Measurements from ENCODE around the gene TMEFF2.

TMEFF2 gene

GRCh38 chr2:192194866-192195547, at the start of gene TMEFF2:
TSS of gene TMEFF2 (minus strand) at chr2:192194933. CDS start at chr2:192194524, 409 bp downstream.
- peak within 1 kb of the TSS; percentile 91 for H2AFZ ChIP-seq (ENCODE audit: low read length, unreplicated experiment)
- H3K79me2 ChIP-seq (ENCODE audit: control insufficient read depth, insufficient read depth, low read length, unreplicated experiment) = no peaks in the 10 kb centered on the region
- peak within 1 kb of the TSS; percentile 86 for H3K4me3 ChIP-seq (ENCODE audit: low read depth, low read length)
- H3K27ac ChIP-seq (ENCODE audit: low read depth, low read length) = no peak within 1 kb of the TSS
- H3K36me3 ChIP-seq (ENCODE audit: insufficient read depth, low read length) = no peaks in the 10 kb centered on the region
- H3K4me1 ChIP-seq (ENCODE audit: control insufficient read depth, insufficient read depth, low read length, unreplicated experiment) = no peaks in the 10 kb centered on the region
- peaks cover 48% of the 10 kb centered on the region for H3K27me3 ChIP-seq (ENCODE audit: insufficient read depth, low read length)

- H3K27ac ChIP-seq (ENCODE audit: low read depth, low read length) = no peak overlapping the region
- H3K79me2 ChIP-seq (ENCODE audit: control insufficient read depth, insufficient read depth, low read length, unreplicated experiment) = no peaks in the 10 kb centered on the region
- no peak overlapping the region for H2AFZ ChIP-seq (ENCODE audit: low read length, unreplicated experiment)
- no peak overlapping the region for H3K4me3 ChIP-seq (ENCODE audit: low read depth, low read length)
- no peaks in the 10 kb centered on the region for H3K27me3 ChIP-seq (ENCODE audit: insufficient read depth, low read length)
- H3K4me1 ChIP-seq (ENCODE audit: control insufficient read depth, insufficient read depth, low read length, unreplicated experiment) = no peaks in the 10 kb centered on the region
- no peaks in the 10 kb centered on the region for H3K36me3 ChIP-seq (ENCODE audit: insufficient read depth, low read length)
Measured at GRCh38 chr2:192243488-192243887, 48.8 kb upstream of the TMEFF2 start.

GRCh38 chr2:192236136-192236535, 41.4 kb upstream of the TMEFF2 start:
- no peak overlapping the region for H2AFZ ChIP-seq (ENCODE audit: low read length, unreplicated experiment)
- H3K27me3 ChIP-seq (ENCODE audit: insufficient read depth, low read length) = no peaks in the 10 kb centered on the region
- H3K4me1 ChIP-seq (ENCODE audit: control insufficient read depth, insufficient read depth, low read length, unreplicated experiment) = peaks cover 5% of the 10 kb centered on the region
- H3K27ac ChIP-seq (ENCODE audit: low read depth, low read length) = no peak overlapping the region
- H3K79me2 ChIP-seq (ENCODE audit: control insufficient read depth, insufficient read depth, low read length, unreplicated experiment) = no peaks in the 10 kb centered on the region
- H3K4me3 ChIP-seq (ENCODE audit: low read depth, low read length) = no peak overlapping the region
- H3K36me3 ChIP-seq (ENCODE audit: insufficient read depth, low read length) = no peaks in the 10 kb centered on the region

- no peak overlapping the region for H3K4me3 ChIP-seq (ENCODE audit: low read depth, low read length)
- H3K27me3 ChIP-seq (ENCODE audit: insufficient read depth, low read length) = no peaks in the 10 kb centered on the region
- H3K27ac ChIP-seq (ENCODE audit: low read depth, low read length) = no peak overlapping the region
- no peaks in the 10 kb centered on the region for H3K79me2 ChIP-seq (ENCODE audit: control insufficient read depth, insufficient read depth, low read length, unreplicated experiment)
- no peaks in the 10 kb centered on the region for H3K36me3 ChIP-seq (ENCODE audit: insufficient read depth, low read length)
- H2AFZ ChIP-seq (ENCODE audit: low read length, unreplicated experiment) = no peak overlapping the region
- H3K4me1 ChIP-seq (ENCODE audit: control insufficient read depth, insufficient read depth, low read length, unreplicated experiment) = peaks cover 3% of the 10 kb centered on the region
Measured at GRCh38 chr2:192230889-192231453, 36.2 kb upstream of the TMEFF2 start.

- no peaks in the 10 kb centered on the region for H3K27me3 ChIP-seq (ENCODE audit: insufficient read depth, low read length)
- no peak overlapping the region for H3K27ac ChIP-seq (ENCODE audit: low read depth, low read length)
- no peaks in the 10 kb centered on the region for H3K4me1 ChIP-seq (ENCODE audit: control insufficient read depth, insufficient read depth, low read length, unreplicated experiment)
- H3K36me3 ChIP-seq (ENCODE audit: insufficient read depth, low read length) = no peaks in the 10 kb centered on the region
- H2AFZ ChIP-seq (ENCODE audit: low read length, unreplicated experiment) = no peak overlapping the region
- no peaks in the 10 kb centered on the region for H3K79me2 ChIP-seq (ENCODE audit: control insufficient read depth, insufficient read depth, low read length, unreplicated experiment)
- no peak overlapping the region for H3K4me3 ChIP-seq (ENCODE audit: low read depth, low read length)
Measured at GRCh38 chr2:192228685-192229084, 34.0 kb upstream of the TMEFF2 start.

GRCh38 chr2:192218970-192219369, 24.2 kb upstream of the TMEFF2 start:
- no peak overlapping the region for H2AFZ ChIP-seq (ENCODE audit: low read length, unreplicated experiment)
- no peaks in the 10 kb centered on the region for H3K36me3 ChIP-seq (ENCODE audit: insufficient read depth, low read length)
- no peak overlapping the region for H3K27ac ChIP-seq (ENCODE audit: low read depth, low read length)
- H3K4me3 ChIP-seq (ENCODE audit: low read depth, low read length) = no peak overlapping the region
- no peaks in the 10 kb centered on the region for H3K27me3 ChIP-seq (ENCODE audit: insufficient read depth, low read length)
- H3K79me2 ChIP-seq (ENCODE audit: control insufficient read depth, insufficient read depth, low read length, unreplicated experiment) = no peaks in the 10 kb centered on the region
- no peaks in the 10 kb centered on the region for H3K4me1 ChIP-seq (ENCODE audit: control insufficient read depth, insufficient read depth, low read length, unreplicated experiment)

GRCh38 chr2:192218377-192218776, 23.6 kb upstream of the TMEFF2 start:
- Histone ChIP-seq H3K27me3 (ENCODE audit: insufficient read depth, low read length) (no peaks in the 10 kb centered on the region), H3K4me3 (ENCODE audit: low read depth, low read length) (no peak overlapping the region), H2AFZ (ENCODE audit: low read length, unreplicated experiment) (no peak overlapping the region), H3K27ac (ENCODE audit: low read depth, low read length) (no peak overlapping the region), H3K36me3 (ENCODE audit: insufficient read depth, low read length) (no peaks in the 10 kb centered on the region), H3K79me2 (ENCODE audit: control insufficient read depth, insufficient read depth, low read length, unreplicated experiment) (no peaks in the 10 kb centered on the region), H3K4me1 (ENCODE audit: control insufficient read depth, insufficient read depth, low read length, unreplicated experiment) (no peaks in the 10 kb centered on the region)

- Histone ChIP-seq H3K4me3 (ENCODE audit: low read depth, low read length) (no peak overlapping the region), H3K4me1 (ENCODE audit: control insufficient read depth, insufficient read depth, low read length, unreplicated experiment) (no peaks in the 10 kb centered on the region), H3K27ac (ENCODE audit: low read depth, low read length) (no peak overlapping the region), H3K27me3 (ENCODE audit: insufficient read depth, low read length) (no peaks in the 10 kb centered on the region), H3K36me3 (ENCODE audit: insufficient read depth, low read length) (no peaks in the 10 kb centered on the region), H2AFZ (ENCODE audit: low read length, unreplicated experiment) (no peak overlapping the region), H3K79me2 (ENCODE audit: control insufficient read depth, insufficient read depth, low read length, unreplicated experiment) (no peaks in the 10 kb centered on the region)
Measured at GRCh38 chr2:192216336-192216735, 21.6 kb upstream of the TMEFF2 start.

GRCh38 chr2:192215096-192215877, 20.6 kb upstream of the TMEFF2 start:
- H3K27me3 ChIP-seq (ENCODE audit: insufficient read depth, low read length) = no peaks in the 10 kb centered on the region
- no peak overlapping the region for H2AFZ ChIP-seq (ENCODE audit: low read length, unreplicated experiment)
- no peaks in the 10 kb centered on the region for H3K79me2 ChIP-seq (ENCODE audit: control insufficient read depth, insufficient read depth, low read length, unreplicated experiment)
- H3K4me1 ChIP-seq (ENCODE audit: control insufficient read depth, insufficient read depth, low read length, unreplicated experiment) = no peaks in the 10 kb centered on the region
- H3K4me3 ChIP-seq (ENCODE audit: low read depth, low read length) = no peak overlapping the region
- H3K36me3 ChIP-seq (ENCODE audit: insufficient read depth, low read length) = no peaks in the 10 kb centered on the region
- H3K27ac ChIP-seq (ENCODE audit: low read depth, low read length) = no peak overlapping the region

- Histone ChIP-seq H2AFZ (ENCODE audit: low read length, unreplicated experiment) (no peak overlapping the region), H3K4me3 (ENCODE audit: low read depth, low read length) (no peak overlapping the region), H3K27me3 (ENCODE audit: insufficient read depth, low read length) (no peaks in the 10 kb centered on the region), H3K27ac (ENCODE audit: low read depth, low read length) (no peak overlapping the region), H3K79me2 (ENCODE audit: control insufficient read depth, insufficient read depth, low read length, unreplicated experiment) (no peaks in the 10 kb centered on the region), H3K36me3 (ENCODE audit: insufficient read depth, low read length) (no peaks in the 10 kb centered on the region), H3K4me1 (ENCODE audit: control insufficient read depth, insufficient read depth, low read length, unreplicated experiment) (no peaks in the 10 kb centered on the region)
Measured at GRCh38 chr2:192208848-192209247, 14.1 kb upstream of the TMEFF2 start.

GRCh38 chr2:192206399-192206798, 11.7 kb upstream of the TMEFF2 start:
- no peaks in the 10 kb centered on the region for H3K79me2 ChIP-seq (ENCODE audit: control insufficient read depth, insufficient read depth, low read length, unreplicated experiment)
- H3K27me3 ChIP-seq (ENCODE audit: insufficient read depth, low read length) = no peaks in the 10 kb centered on the region
- no peaks in the 10 kb centered on the region for H3K4me1 ChIP-seq (ENCODE audit: control insufficient read depth, insufficient read depth, low read length, unreplicated experiment)
- no peak overlapping the region for H2AFZ ChIP-seq (ENCODE audit: low read length, unreplicated experiment)
- H3K4me3 ChIP-seq (ENCODE audit: low read depth, low read length) = no peak overlapping the region
- H3K27ac ChIP-seq (ENCODE audit: low read depth, low read length) = no peak overlapping the region
- no peaks in the 10 kb centered on the region for H3K36me3 ChIP-seq (ENCODE audit: insufficient read depth, low read length)

Measured in ACC112 (cell line).